Measurements from ENCODE around the gene ATP2B3. TPM values are rescaled to one million over a fixed set of nuclear protein-coding genes. Genes with fewer than 3 reads are reported as not detected.

Gene ATP2B3
- total RNA-seq, 4 donors from 2014 or later: 0.09 to 3.5 TPM; not detected in 2

DNA sequence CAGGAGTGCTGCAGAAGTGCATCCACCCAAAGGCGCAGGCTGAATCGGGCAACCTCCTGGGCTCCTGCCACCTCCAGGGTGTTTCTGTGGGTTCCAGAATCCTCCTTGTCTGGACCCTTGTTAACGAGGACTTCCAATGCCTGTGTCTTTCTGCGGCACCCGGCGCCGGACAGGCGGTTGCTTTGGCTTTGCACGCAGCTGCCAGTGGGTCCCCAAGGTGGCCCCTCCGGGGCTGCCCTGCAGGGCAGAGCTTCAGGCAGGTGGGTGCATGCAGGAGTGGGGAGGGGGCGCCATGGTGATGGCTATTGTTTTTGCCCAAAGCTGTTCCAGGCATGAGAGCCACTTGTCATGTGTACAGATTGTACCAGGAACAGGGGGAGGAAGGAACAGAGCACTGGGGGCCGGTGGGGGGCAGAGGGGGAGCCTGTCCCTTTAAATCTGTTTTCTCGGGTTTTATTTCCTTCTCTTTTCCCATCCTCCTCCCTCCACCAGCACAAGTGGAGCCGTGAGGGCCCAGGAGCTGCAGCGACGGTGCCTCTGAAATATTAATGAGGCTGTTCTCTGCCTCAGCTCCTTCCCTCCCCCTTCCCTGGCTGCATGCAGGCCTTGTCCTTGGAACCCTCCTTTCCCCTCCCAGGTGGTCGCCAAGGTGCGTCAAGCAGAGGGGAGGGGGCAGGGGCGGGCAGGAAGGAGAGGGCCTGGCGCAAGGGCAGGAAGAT is 13.1 kb downstream of the ATP2B3 start:
- Histone ChIP-seq H3K27me3 (no peaks in the 10 kb centered on the region), H3K27ac (no peak overlapping the region), H3K4me1 (no peaks in the 10 kb centered on the region), H3K4me3 (no peak overlapping the region), H3K36me3 (no peaks in the 10 kb centered on the region), H3K9me3 (no peaks in the 10 kb centered on the region)
- TF ChIP-seq, protein P1, sequence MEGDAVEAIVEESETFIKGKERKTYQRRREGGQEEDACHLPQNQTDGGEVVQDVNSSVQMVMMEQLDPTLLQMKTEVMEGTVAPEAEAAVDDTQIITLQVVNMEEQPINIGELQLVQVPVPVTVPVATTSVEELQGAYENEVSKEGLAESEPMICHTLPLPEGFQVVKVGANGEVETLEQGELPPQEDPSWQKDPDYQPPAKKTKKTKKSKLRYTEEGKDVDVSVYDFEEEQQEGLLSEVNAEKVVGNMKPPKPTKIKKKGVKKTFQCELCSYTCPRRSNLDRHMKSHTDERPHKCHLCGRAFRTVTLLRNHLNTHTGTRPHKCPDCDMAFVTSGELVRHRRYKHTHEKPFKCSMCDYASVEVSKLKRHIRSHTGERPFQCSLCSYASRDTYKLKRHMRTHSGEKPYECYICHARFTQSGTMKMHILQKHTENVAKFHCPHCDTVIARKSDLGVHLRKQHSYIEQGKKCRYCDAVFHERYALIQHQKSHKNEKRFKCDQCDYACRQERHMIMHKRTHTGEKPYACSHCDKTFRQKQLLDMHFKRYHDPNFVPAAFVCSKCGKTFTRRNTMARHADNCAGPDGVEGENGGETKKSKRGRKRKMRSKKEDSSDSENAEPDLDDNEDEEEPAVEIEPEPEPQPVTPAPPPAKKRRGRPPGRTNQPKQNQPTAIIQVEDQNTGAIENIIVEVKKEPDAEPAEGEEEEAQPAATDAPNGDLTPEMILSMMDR (IDR thresholded peaks at IDR 0.05): no peak
- TF ChIP-seq POLR2A (IDR thresholded peaks at IDR 0.05): no peak
- DNase-seq: no peak
- intact Hi-C loops (cut with DNase I; ENCODE audit: low total_unique reads): no loop called here

DNA sequence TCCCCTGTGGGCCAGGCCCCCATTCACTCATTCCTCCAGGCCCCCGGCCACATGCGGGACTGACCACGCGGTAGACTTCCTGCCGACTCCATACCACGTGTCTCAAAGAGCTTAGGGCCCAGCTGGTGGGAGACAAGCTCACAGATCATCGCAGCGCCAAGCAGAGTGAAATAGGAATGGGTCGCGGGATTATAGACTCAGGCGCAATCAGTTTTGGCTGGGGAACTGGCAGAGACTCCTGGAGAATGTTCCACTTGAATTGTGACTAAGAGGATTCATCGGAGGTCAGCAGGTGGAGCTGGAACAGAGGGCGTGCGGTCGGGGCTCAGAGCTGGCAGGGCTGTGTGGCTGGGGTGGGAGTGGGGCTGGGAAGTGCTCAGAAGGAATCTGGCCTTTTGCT is 15.6 kb downstream of the ATP2B3 start:
- Histone ChIP-seq H3K36me3 (no peaks in the 10 kb centered on the region), H3K27me3 (no peaks in the 10 kb centered on the region), H3K27ac (no peak overlapping the region), H3K4me1 (no peaks in the 10 kb centered on the region), H3K9me3 (no peaks in the 10 kb centered on the region), H3K4me3 (no peak overlapping the region)
- intact Hi-C loops (cut with DNase I; ENCODE audit: low total_unique reads): no loop called here
- no peak for DNase-seq
- no peak for TF ChIP-seq POLR2A (IDR thresholded peaks at IDR 0.05)
- TF ChIP-seq, protein P1 (IDR thresholded peaks at IDR 0.05): no peak

DNA sequence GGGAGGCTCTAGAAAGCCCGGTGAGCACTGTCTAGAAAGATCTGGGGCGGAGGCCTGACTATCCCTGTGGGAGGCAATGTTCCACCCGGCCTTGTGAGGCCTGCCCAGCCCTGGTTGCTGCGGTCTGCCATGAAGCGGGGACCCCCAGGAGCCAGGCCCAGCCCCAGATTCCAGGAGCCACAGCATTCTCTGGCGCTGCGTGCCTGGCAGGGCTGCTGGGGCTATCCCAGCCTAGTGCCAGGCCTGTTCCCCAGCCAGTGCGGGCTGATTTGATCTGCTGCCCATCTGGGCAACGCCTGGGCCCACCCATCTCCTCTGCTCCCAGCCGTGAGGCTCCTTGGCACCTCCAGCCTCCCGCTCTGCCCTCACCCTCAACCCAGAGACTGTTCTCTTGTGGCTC is 19.6 kb downstream of the ATP2B3 start:
- no peak for DNase-seq
- no peaks in the 10 kb centered on the region for H3K36me3 ChIP-seq
- H3K27ac ChIP-seq: no peak overlapping the region
- TF ChIP-seq POLR2A (IDR thresholded peaks at IDR 0.05): no peak
- TF ChIP-seq, protein P1 (IDR thresholded peaks at IDR 0.05): no peak
- intact Hi-C loops (cut with DNase I; ENCODE audit: low total_unique reads): no loop called here
- H3K4me3 ChIP-seq: no peak overlapping the region
- no peaks in the 10 kb centered on the region for H3K4me1 ChIP-seq
- no peaks in the 10 kb centered on the region for H3K9me3 ChIP-seq
- no peaks in the 10 kb centered on the region for H3K27me3 ChIP-seq

DNA sequence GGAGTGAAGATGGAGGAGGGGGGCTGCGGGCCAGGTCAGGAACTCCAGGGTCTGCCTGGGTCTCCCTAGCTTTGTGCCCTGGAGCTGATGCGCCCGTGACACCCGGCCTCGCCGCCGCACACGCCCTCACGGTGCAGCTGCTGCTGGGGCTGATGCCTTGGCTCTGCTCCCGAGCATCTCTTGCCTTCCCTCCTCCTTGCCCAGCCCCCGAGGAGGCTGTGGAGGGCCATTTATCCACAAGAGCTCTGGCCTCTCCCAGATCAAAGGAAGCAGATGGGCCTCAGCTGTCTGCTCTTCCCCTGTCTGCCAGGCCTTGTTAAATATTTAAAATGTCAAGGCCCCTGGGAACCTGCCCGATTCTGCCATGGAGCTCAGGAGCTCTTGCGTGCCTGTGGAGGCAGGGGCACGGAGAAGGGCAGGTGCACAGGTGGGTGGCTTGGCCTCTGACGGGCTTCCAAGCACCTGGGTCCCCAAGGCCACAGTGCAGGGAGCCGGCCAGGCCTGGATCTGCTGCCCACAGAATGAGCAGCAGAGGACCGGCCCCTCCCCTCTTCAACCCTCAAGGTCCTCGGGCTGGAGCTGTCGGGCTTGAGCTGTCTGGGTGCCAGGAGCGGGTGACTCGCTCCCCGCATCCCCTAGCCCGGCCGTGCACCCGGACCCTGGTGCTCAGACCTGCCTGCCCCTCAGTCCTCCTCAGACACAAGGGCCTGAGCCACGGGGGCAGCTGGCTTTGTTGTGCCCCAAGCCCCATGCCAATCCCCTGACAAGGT is 20.3 kb downstream of the ATP2B3 start:
- no peak for DNase-seq
- TF ChIP-seq, protein P1 (IDR thresholded peaks at IDR 0.05): no peak
- no peak for TF ChIP-seq POLR2A (IDR thresholded peaks at IDR 0.05)
- Histone ChIP-seq H3K27ac (no peak overlapping the region), H3K4me1 (no peaks in the 10 kb centered on the region), H3K36me3 (no peaks in the 10 kb centered on the region), H3K9me3 (no peaks in the 10 kb centered on the region), H3K4me3 (no peak overlapping the region), H3K27me3 (no peaks in the 10 kb centered on the region)
- intact Hi-C loops (cut with DNase I; ENCODE audit: low total_unique reads): no loop called here

DNA sequence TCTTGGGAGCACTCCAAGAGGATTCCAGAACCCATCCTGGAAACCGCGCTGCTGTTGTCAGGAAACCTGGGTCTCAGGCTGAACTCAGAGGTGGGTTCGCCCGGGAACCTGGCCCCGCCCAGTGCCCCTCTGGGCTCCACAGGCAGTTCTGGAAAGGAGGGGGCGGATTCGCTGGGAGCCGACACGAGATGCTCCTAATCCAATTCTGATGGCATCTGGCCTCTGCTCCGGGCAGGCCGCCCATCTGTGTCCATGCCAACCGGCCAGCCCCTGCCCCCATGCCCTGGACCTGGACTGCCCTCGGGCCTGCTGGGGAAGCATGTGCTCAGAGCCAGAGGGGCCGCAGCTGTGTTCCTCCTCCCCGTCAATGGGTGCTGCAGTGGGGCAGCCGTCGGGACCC is 21.0 kb downstream of the ATP2B3 start:
- H3K4me1 ChIP-seq: no peaks in the 10 kb centered on the region
- TF ChIP-seq, protein P1 (IDR thresholded peaks at IDR 0.05): no peak
- TF ChIP-seq POLR2A (IDR thresholded peaks at IDR 0.05): no peak
- no peaks in the 10 kb centered on the region for H3K36me3 ChIP-seq
- no peak overlapping the region for H3K27ac ChIP-seq
- no peaks in the 10 kb centered on the region for H3K9me3 ChIP-seq
- no peak for DNase-seq
- intact Hi-C loops (cut with DNase I; ENCODE audit: low total_unique reads): no loop called here
- no peaks in the 10 kb centered on the region for H3K27me3 ChIP-seq
- H3K4me3 ChIP-seq: no peak overlapping the region
